Stimulated activated CD4-positive, alpha-beta T cell treated with anti-CD3 and anti-CD28 coated beads, Interleukin-4, amount 100 ng/mL, for 4 hours (primary cell): ENCODE results near the gene BTNL8.
"Not testable (repeated sequence)": the region's sequence is repeated elsewhere in the genome, so short reads cannot be mapped to it uniquely, and the experiment has no call there.

Experiments
- DNase-seq, 2 experiments: peaks; one replicate each; pipeline ENCODE4 v3.0.0-alpha.2; 2020

Gene BTNL8

DNA sequence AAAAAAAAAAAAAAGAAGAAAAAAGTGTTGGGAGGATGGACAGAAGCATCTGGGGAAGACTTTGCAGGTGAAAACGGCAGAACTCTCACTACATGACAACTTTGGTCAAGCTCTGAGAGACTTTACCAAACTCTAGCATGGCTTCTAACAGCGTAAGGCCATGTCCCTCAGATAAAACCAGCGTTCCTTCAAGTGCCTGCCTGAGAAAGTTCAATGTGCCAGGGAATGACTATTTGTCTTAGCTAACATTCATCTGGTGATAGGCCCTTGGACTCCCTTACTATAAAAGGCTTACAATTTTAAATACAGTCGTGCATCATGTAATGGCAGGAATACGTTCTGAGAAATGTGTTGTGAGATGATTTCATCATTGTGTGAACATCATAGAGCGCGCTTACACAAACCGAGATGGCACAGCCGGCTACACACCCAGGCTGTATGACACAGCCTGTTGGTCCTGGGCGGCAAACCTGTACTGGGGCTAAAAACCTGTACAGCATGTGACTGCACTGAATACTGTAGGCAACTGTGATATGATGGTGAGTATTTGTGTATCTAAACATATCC is 23.0 kb upstream of the BTNL8 start:
- DNase-seq = no peak

DNA sequence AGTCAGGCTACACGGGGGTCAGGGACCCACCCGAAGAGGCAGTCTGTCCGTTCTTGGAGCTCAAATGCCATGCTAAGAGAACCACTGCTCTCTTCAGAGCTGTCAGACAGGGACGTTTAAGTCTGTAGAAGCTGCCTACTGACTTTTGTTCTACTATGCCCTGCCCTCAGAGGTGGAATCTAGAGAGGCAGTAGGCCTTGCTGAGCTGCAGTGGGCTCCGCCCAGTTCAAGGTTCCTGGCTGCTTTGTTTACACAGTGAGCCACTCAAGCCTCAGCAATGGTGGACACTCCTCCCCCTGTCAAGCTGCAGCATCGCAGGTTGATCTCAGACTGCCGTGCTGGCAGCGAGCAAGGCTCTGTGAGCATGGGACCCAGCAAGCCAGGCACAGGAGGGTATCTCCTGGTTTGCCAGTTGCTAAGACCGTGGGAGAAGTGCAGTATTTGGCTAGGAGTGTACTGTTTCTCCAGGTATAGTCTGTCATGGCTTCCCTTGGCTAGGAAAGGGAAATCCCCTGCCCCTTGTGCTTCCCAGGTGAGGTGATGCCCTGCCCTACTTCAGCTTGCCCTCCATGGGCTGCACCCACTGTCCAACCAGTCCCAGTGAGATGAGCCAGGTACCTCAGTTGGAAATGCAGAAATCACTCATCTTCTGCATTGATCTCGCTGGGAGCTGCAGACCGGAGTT is 13.0 kb upstream of the BTNL8 start:
- not testable (repeated sequence) for DNase-seq

DNA sequence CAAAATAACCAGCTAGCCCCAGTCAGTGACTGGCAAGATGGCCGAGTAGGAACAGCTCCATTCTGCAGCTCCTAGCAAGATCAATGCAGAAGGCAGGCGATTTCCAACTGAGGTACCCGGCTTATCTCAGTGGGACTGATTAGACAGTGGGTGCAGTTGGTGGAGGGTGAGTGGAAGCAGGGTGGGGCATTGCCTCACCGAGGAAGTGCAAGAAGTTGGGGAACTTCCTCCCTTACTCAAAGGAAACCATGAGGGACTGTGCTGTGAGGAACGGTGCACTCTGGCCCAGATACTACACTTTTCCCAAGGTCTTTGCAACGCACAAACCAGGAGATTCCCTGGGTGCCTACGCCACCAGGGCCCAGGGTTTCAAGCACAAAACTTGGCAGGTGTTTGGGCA is 9.6 kb upstream of the BTNL8 start:
- no peak for DNase-seq

DNA sequence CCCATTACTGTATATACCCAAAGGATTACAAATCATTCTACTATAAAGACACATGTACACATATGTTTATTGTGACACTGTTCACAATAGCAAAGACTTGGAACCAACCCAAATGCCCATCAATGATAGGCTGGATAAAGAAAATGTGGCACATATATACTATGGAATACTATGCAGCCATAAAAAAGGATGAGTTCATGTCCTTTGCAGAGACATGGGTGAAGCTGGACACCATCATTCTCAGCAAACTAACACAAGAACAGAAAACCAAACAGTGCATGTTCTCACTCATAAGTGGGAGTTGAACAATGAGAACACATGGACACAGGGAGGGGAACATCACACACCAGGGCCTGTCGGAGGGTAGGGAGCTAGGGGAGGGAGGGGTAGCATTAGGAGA is 3.6 kb upstream of the BTNL8 start:
- not testable (repeated sequence) for DNase-seq

DNA sequence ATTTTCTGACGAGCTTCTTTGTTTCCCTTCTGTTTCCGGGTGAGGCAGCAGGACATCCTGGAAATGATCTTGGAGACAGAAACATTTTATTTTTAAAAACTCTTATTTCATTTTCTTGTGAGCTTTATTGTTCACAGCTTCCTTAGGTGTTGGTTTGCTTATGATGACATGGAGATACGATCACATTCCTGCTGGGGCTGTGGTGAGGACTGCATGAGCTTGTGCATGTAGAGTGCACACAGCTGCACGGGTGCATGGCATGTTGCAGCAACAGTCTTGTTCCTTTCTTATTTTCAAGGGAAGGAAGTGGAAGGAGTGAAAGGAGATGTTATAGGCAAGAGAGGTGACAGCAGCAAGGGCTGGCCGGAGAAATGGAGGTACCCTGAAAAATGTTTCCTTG is 1.2 kb downstream of the BTNL8 start:
- DNase-seq = no peak

DNA sequence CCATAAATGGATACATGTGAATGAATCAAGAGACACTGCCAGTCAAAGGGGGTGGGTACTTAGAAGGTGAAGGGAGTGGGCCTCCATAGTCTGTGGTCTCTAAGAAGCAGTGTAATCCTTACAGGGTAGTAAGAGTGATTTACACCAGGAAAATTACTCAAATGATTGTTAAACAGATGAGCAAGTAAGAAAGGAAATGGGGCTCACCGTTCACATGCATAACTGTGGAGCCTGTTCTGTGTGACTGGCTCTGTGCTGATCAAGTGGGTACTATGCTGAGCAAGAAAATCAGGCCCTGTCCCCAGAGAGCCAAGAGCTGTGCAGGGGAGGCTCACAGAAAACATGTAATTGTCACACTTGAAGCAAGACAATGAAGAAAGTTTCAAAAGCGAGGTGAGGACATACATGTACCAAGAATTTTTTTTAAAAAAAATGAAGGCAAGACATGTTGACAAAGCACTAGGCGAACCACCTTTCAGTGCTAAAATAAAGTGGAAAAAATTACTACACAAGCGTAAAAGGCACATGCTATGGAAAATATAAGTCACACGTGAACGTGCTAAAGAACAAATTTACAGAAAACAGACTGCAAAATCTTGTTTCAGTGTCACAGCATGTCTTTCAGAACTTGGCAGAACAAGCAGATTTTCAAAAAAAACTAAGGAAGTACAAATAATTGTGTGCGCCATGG is 2.5 kb downstream of the BTNL8 start:
- no peak for DNase-seq

DNA sequence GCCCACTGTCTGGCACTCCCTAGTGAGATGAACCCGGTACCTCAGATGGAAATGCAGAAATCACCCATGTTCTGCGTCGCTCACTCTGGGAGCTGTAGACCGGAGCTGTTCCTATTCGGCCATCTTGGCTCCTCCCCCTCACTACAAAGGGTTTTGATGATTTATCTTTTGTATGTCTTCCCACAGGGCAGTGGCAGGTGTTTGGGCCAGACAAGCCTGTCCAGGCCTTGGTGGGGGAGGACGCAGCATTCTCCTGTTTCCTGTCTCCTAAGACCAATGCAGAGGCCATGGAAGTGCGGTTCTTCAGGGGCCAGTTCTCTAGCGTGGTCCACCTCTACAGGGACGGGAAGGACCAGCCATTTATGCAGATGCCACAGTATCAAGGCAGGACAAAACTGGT is 9.4 kb downstream of the BTNL8 start:
- DNase-seq = no peak

DNA sequence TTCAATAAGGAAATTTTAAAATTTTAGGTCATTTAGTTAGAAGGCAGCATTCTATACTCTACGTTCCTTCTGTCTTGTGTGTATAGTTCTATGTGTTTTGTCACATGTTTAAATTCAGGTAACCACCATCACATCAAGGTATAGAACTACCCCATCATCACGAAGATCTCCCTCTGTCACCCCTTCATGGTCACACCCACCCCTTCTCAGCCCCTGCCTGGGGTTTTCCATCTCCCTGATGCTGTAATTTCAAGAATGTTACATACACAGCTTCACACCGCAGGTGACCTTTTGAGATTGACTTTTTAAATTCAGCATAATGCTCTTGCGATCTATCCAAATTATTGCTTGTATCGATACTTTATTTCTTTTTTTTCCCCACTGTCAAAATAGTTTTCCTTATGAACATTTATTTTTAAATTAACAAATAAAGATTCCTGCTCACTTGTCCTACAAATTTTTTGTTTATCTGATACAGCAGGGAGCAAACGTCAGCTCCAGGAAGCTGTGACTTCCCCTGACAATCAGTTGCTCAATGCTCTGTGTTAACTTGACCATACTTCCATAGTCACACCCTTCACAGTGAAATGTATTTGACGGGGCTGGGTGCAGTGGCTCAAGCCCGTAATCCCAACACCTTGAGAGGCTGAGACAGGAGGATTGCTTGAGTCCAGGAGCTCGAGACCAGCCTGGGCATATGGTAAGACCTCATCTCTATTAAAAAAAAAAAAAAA is 10.2 kb downstream of the BTNL8 start:
- DNase-seq = no peak

DNA sequence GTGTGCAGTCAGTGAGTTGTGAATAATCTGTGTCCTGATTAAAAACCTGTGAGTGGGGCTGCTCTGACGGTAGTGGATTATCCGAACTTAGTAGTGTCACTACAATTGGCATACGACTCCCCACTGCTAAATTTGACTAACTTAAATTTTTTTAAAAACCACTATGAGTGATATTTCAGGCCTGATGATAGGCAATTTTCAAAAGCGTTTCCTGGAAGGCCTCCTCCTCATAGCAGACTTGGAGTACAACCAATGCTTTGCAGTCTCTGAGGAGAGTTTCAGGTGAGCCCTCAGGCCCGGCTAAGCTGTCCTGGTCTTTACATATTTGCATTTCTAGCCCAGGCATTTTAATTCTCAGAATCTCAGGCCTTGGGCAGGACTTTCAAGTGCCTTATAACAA is 10.8 kb downstream of the BTNL8 start:
- no peak for DNase-seq

DNA sequence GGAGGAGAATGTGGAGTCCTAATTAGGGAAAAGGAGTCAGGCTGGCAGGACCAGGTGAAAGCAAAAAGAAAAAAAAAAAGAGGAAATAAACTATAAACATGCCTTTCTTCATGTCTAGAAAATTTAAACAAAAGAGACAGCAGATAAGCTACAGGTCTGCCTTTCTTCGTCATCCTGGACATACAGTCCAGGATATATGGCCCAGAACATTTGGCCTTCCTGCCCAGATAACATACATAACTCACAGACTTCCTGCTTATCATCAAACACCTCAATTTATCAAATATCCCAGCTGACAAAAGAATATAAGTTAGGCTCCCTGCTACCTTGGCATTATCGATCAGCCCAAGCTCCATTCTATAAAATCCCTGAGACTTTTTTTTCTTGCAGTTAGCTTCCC is 11.2 kb downstream of the BTNL8 start:
- DNase-seq = no peak

DNA sequence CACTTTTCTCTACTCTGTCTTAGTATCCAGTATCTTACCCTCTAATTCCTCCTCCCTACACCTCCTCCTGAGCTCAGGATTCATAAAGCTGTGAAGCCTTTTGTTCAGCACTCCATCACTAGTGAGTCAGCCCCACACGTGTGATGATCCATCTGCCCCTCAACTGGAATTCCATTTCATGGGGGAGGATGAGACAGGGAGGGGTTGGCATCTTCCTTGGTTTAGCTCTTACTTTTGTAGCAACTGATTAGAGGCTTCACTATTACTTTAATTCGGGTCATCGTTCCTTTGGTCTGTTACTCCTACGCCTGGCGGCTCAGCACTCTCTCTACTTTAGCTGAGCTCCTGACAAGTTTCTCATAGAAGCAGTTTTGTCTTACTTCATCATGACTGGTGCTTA is 11.8 kb downstream of the BTNL8 start:
- DNase-seq = no peak

DNA sequence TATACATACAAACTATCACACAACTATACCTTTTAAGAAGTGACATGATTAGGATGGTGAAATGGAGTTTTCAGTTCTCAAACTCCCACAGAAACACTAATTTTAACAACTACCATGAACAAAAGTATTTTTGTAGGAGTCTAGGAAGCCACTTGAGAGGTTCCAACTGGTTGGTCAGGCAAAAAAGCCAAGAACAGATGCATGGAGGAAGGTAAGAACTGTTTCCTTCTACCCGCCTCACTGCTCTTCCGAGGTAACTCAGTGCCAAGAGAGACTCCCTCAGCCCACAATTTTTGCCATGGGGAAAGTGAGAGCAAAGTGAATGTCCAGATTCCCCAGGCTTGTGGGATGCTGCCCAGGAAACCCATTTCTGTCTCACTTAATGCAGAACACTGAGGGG is 15.7 kb downstream of the BTNL8 start:
- DNase-seq = no peak

DNA sequence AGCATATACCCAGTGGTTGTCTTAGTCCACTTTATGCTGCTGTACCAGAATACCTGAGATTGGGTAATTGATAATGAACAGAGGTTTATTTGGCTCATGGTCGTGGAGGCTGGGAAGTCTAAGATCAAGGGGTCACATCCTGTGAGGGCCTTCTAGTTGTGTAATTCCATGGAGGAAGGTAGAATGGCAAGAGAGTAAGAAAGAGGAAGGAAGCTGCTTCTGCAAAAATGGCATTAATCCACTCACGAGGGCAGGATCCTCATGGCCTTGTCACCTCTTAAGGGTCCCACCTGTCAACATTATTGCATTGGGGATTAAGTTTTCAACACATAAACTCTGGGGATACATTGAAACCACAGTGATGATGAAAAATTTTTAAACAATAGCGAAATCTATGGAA is 17.0 kb downstream of the BTNL8 start:
- DNase-seq = no peak

DNA sequence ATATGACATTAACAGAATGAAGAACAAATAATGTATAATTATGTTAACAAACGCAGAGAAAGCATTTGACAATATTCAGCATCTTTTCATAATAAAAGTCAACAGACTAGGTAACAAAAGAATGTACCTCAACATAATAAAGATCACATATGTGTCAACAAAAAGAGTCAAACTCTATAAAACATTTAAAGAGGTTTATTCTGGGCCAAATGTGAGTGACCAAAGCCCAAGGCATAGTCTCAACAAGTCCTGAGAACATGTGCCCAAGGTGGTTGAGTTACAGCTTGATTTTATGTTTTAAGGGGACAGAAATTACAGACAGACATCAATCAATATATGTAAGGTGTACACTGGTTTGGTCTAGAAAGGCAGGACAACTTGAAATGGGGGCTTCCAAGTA is 19.4 kb downstream of the BTNL8 start:
- no peak for DNase-seq

DNA sequence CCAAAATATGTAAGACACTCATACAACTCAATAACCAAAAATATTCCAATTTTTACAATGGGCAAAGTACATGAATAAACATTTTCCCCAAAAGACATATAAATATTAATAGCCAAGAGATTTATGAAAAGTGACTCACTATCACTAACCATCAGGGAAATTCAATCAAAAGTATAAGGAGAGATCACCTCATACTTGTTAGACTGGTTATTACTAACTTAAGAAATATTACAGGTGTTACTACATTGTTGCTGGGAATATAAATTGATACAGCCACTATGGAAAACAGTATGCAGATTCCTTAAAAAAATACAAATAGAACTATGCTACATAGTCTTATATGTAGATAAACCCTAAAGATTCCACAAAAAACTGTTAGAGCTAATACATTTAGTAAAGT is 21.8 kb downstream of the BTNL8 start:
- no peak for DNase-seq

DNA sequence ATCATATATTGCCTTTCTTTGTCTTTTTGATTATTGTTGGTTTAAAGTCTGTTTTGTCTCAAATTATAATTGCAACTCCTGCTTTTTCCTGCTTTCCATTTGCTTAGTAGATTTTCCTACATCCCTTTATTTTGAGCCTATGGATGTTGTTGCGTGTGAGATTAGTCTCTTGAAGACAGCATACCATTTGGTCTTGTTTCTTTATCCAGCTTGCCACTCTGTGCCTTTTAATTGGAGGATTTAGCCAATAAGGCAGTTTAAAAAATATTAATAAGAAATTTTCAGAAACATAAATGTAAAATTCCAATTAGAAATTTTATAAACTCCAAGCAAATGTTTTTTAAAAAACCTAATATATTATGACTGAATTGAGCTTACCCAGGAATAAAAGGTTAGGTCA is 24.0 kb downstream of the BTNL8 start:
- DNase-seq = no peak

DNA sequence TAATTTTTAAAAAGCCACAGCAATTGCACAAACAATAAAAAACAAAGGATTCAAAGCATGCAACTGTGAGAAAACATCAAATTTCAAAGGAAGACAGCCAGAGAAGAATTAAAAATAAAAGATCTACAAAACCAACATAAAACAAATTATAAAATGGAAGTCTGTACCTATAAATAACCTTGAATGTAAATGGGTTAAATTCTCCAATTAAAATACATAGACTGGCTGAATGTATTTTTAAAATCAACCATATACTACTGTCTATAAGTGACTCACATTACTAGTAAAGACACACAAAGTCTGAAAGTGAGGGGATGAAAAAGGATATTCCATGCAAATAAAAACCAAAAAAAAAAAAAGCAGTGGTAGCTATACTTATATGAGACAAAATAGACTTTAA is 33.7 kb downstream of the BTNL8 start:
- DNase-seq = no peak

DNA sequence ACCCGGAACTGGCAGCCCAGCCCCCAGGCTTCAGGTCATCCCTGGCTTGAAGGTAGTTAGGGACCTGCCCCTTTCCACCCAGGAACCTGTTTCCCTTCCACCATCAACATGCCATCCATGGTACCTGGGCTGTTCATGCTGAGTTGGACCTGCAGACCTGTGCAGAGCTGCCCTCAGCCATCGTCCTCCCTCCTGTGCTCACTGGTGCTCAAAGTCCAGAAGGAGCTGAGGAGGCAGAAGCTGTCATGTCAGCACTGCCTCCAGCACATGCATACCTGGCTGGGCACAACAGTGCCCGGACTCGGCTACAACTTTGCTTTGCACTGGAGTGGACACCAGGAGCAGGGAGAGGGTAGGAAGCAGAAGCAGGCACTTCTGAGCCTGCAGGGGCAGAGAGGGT is 36.2 kb downstream of the BTNL8 start:
- no peak for DNase-seq

DNA sequence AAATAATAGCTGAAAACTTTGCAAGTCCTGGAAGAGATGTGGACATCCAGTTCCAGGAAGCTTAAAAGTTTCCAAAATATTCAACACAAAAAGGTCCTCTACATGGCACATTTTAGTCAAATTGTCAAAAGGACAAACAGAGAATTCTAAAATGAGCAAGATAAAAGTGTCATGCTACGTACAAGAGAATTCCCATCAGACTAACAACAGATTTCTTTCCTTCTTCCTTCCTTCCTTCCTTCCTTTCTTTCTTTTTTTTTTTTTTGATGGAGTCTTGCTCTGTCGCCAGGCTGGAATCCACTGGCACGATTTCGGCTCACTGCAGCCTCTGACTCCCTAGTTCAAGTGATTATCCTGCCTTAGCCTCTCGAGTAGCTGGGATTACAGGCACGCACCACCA is 39.3 kb downstream of the BTNL8 start:
- no peak for DNase-seq

DNA sequence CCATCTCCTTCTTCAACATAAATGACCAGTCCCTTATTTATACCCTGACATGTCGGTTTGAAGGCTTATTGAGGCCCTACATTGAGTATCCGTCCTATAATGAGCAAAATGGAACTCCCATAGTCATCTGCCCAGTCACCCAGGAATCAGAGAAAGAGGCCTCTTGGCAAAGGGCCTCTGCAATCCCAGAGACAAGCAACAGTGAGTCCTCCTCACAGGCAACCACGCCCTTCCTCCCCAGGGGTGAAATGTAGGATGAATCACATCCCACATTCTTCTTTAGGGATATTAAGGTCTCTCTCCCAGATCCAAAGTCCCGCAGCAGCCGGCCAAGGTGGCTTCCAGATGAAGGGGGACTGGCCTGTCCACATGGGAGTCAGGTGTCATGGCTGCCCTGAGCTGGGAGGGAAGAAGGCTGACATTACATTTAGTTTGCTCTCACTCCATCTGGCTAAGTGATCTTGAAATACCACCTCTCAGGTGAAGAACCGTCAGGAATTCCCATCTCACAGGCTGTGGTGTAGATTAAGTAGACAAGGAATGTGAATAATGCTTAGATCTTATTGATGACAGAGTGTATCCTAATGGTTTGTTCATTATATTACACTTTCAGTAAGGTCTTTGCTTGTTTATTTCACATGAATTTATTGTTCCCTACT is 51.5 kb downstream of the BTNL8 start:
- no peak for DNase-seq

DNA sequence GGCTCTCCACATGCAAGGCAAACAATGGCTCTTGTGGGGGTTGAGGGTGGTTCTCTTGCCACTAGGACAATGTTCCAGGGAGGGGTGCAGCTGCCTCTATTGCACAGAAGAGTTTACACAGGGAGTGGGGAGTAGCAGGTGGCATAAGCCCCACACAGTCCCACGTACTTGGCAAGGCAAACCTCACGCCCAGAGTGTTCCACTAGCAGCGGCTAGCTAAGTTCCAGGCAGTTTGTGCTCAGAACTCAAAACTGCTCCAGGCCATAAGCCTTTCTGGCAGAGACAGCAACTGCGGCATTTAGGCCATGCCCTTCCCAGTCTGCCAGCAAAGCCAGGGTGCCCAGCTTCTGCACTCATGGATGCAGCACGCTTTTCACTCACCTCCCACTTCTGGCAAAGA is 60.7 kb downstream of the BTNL8 start:
- DNase-seq = no peak

DNA sequence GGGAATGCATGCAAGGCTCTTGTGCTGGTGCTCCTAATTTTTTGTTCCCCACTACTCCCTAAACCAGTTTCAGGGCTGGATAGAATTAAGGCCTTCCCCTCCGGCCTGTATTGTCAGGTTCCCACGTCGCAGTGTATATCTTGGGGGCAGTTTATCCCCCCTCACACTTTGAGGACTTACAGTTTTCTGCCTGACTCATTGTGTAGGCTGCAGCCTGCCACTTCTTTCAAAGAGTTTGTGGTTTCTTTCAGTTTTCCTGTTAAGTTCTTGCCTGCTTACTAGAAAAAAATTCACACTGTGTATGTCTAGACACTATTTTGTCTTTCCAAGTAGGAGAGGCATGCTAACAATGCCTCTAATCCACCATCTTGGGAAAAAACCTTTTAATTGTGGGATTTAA is 61.2 kb downstream of the BTNL8 start:
- DNase-seq = no peak

DNA sequence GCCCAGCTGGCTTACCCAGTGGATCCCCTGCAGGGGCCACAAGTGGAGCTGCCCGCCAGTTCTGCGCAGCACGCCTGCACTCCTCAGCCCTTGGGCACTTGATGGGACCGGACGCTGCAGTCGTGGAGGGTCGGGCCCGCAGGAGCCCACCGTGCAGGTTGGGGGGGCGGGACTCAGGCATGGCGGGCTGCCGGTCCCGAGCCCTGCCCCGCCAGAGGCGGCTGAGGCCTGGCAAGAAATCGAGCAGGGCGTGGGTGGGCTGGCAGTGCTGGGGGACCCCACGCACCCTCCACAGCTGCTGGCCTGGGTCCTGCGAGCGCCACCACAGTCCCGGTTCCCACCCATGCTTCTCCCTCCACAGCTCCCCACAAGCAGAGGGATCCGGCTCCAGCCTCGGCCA is 70.4 kb downstream of the BTNL8 start:
- DNase-seq = no peak

DNA sequence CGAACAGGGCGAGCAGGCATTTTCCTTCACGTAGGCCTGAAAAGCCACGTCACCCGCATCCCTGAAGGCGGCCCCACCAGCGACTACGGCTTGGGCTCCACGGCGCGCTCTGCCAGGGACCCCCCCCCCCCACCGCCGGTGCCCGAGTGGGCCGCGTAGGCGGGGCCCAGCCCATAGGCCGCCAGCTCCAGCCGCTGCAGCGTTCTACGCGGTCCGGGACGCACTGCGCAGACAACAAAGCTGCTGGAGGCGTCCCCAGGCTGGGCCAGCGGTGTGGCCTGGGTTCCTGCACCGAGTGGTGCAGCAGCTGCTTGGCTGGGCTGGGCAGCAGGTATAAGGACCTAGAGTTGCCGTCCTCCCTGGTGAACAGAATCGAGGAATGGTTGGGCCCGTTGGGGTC is 71.4 kb downstream of the BTNL8 start:
- DNase-seq = no peak
